H9 (cell line): ENCODE results near the gene LRRC73. TPM values are rescaled to one million over a fixed set of nuclear protein-coding genes. Genes with fewer than 3 reads are reported as not detected.

Experiments used
- DNase-seq: peaks from one replicate; pipeline ENCODE4 v3.0.0-alpha.2; 2017
- H2AFZ ChIP-seq: one replicate; pipeline ENCODE4 v1.6.1; 2013; ENCODE audit warnings: mild to moderate bottlenecking, low read length, control low read depth, moderate library complexity
- H2AK5ac ChIP-seq: 2 replicates; pipeline ENCODE4 v1.6.1; 2013; ENCODE audit warnings: low read length, control low read depth, mixed read lengths; ENCODE audit not compliant: insufficient read length
- H2BK120ac ChIP-seq: one replicate; pipeline ENCODE4 v1.6.1; 2013; ENCODE audit warnings: low read depth, mild to moderate bottlenecking, low read length, control low read depth, inconsistent platforms; ENCODE audit not compliant: poor library complexity, severe bottlenecking
- H2BK12ac ChIP-seq: 2 replicates; pipeline ENCODE4 v1.6.1; 2013; ENCODE audit warnings: low read length, control low read depth, mixed read lengths, low read depth; ENCODE audit not compliant: insufficient read length
- H2BK15ac ChIP-seq: 2 replicates; pipeline ENCODE4 v1.6.1; 2013; ENCODE audit warnings: low read depth, low read length, control low read depth
- H2BK20ac ChIP-seq: one replicate; pipeline ENCODE4 v1.6.1; 2013; ENCODE audit warnings: low read depth, mild to moderate bottlenecking, low read length, control low read depth, inconsistent platforms; ENCODE audit not compliant: poor library complexity, severe bottlenecking
- H2BK5ac ChIP-seq: 2 replicates; pipeline ENCODE4 v1.6.1; 2013; ENCODE audit warnings: low read length, control low read depth, mixed read lengths; ENCODE audit not compliant: insufficient read length
- H3K14ac ChIP-seq: 2 replicates; pipeline ENCODE4 v1.6.1; 2013; ENCODE audit warnings: low read length, control low read depth; ENCODE audit not compliant: insufficient read depth
- H3K18ac ChIP-seq: 2 replicates; pipeline ENCODE4 v1.6.1; 2013; ENCODE audit warnings: low read depth, mild to moderate bottlenecking, mixed read lengths, low read length, control low read depth; ENCODE audit not compliant: insufficient read length
- H3K23ac ChIP-seq: 2 replicates; pipeline ENCODE4 v1.6.1; 2013; ENCODE audit warnings: low read length, control low read depth, mixed read lengths, low read depth; ENCODE audit not compliant: insufficient read length
- H3K23me2 ChIP-seq: 2 replicates; pipeline ENCODE4 v1.6.1; 2013; ENCODE audit warnings: low read depth, mild to moderate bottlenecking, mixed read lengths, low read length, control low read depth; ENCODE audit not compliant: insufficient read length, poor library complexity, severe bottlenecking
- H3K27ac ChIP-seq: 2 replicates; pipeline ENCODE4 v1.5.1; 2013; ENCODE audit warnings: low read length, control low read depth, mixed read lengths, low read depth; ENCODE audit not compliant: insufficient read length
- H3K27me3 ChIP-seq: 2 replicates; pipeline ENCODE4 v1.6.1; 2013; ENCODE audit warnings: low read length, control low read depth, inconsistent platforms; ENCODE audit not compliant: insufficient read depth
- H3K4ac ChIP-seq: 2 replicates; pipeline ENCODE4 v1.6.1; 2013; ENCODE audit warnings: low read depth, mild to moderate bottlenecking, control low read depth, inconsistent platforms, low read length, moderate library complexity
- H3K4me1 ChIP-seq: 2 replicates; pipeline ENCODE4 v1.6.1; 2013; ENCODE audit warnings: low read length, control low read depth, inconsistent platforms; ENCODE audit not compliant: insufficient read depth
- H3K4me2 ChIP-seq: 2 replicates; pipeline ENCODE4 v1.6.1; 2013; ENCODE audit warnings: low read length, control low read depth, mixed read lengths; ENCODE audit not compliant: insufficient read length, insufficient read depth
- H3K56ac ChIP-seq: 2 replicates; pipeline ENCODE4 v1.6.1; 2013; ENCODE audit warnings: low read depth, mild to moderate bottlenecking, mixed read lengths, low read length, control low read depth; ENCODE audit not compliant: insufficient read length
- H3K79me1 ChIP-seq: 2 replicates; pipeline ENCODE4 v1.6.1; 2013; ENCODE audit warnings: low read depth, mild to moderate bottlenecking, moderate library complexity, low read length, control low read depth, inconsistent platforms; ENCODE audit not compliant: insufficient read depth, poor library complexity, severe bottlenecking
- H3K79me2 ChIP-seq: 2 replicates; pipeline ENCODE4 v1.6.1; 2013; ENCODE audit warnings: low read length, control low read depth, inconsistent platforms; ENCODE audit not compliant: insufficient read depth
- H3K9ac ChIP-seq: 2 replicates; pipeline ENCODE4 v1.6.1; 2013; ENCODE audit warnings: low read length, control low read depth, mixed read lengths; ENCODE audit not compliant: insufficient read length; ENCODE audit errors: extremely low read depth
- H3K9me3 ChIP-seq: one replicate; pipeline ENCODE4 v1.6.1; 2013; ENCODE audit warnings: low read depth, low read length, inconsistent platforms; ENCODE audit not compliant: control insufficient read depth
- H3T11ph ChIP-seq: one replicate; pipeline ENCODE4 v1.6.1; 2013; ENCODE audit warnings: mild to moderate bottlenecking, low read length, control low read depth, inconsistent platforms
- H4K20me1 ChIP-seq: one replicate; pipeline ENCODE4 v1.6.1; 2013; ENCODE audit not compliant: control insufficient read depth, insufficient read length, insufficient read depth
- H4K5ac ChIP-seq: 2 replicates; pipeline ENCODE4 v1.6.1; 2013; ENCODE audit warnings: low read depth, mild to moderate bottlenecking, mixed read lengths, low read length, control low read depth; ENCODE audit not compliant: insufficient read length
- H4K8ac ChIP-seq: replicated peaks from 2 replicates; pipeline ENCODE4 v1.6.1; 2013; ENCODE audit warnings: low read length, control low read depth, mixed read lengths, low read depth; ENCODE audit not compliant: insufficient read length
- H4K91ac ChIP-seq: 2 replicates; pipeline ENCODE4 v1.6.1; 2013; ENCODE audit warnings: low read depth, mild to moderate bottlenecking, moderate library complexity, mixed read lengths, low read length, control low read depth; ENCODE audit not compliant: insufficient read length
- H3K27ac Mint-ChIP-seq, 3 experiments: 2 replicates in 2 of 3; 3 replicates in 1 of 3; pipeline ENCODE4 v1.8.0; 2020 to 2021; ENCODE audit warnings: mixed read lengths in 3 of 3, mild to moderate bottlenecking in 1 of 3, moderate library complexity in 1 of 3
- H3K27me3 Mint-ChIP-seq: 2 replicates; pipeline ENCODE4 v1.8.0; 2021; ENCODE audit warnings: low read depth, mild to moderate bottlenecking, moderate library complexity, mixed read lengths
- H3K36me3 Mint-ChIP-seq, 3 experiments: 2 replicates in 2 of 3; 3 replicates in 1 of 3; pipeline ENCODE4 v1.8.0; 2020 to 2021; ENCODE audit warnings: low read depth in 3 of 3, mixed read lengths in 3 of 3; ENCODE audit not compliant: insufficient read depth in 1 of 3
- H3K4me1 Mint-ChIP-seq, 2 experiments: 2 replicates each; pipeline ENCODE4 v1.8.0; 2020; ENCODE audit warnings: mixed read lengths in 2 of 2
- H3K4me3 Mint-ChIP-seq, 2 experiments: 2 replicates in 1 of 2; 3 replicates in 1 of 2; pipeline ENCODE4 v1.8.0; 2020 to 2021; ENCODE audit warnings: mild to moderate bottlenecking in 2 of 2, mixed read lengths in 2 of 2, moderate library complexity in 1 of 2
- H3K9me3 Mint-ChIP-seq, 2 experiments: 2 replicates in 1 of 2; 3 replicates in 1 of 2; pipeline ENCODE4 v1.8.0; 2020; ENCODE audit warnings: mild to moderate bottlenecking in 2 of 2, mixed read lengths in 2 of 2, moderate library complexity in 1 of 2
- WGBS: extraction: QIAGEN DNeasy Blood & Tissue Kit; methylation state at CpG from one replicate; pipeline ENCODE4 v1.1.7; 2013; ENCODE audit warnings: missing lambda C conversion rate, low lambda C conversion rate, mixed read lengths; ENCODE audit not compliant: insufficient read length; ENCODE audit errors: extremely low coverage; 5-methylcytosine and 5-hydroxymethylcytosine counted together
- total RNA-seq: library from RNA; stranded (reverse); gene quantifications from 2 replicates; pipeline ENCODE4 v1.2.1, GENCODE V29; 2021
- TF ChIP-seq, protein P1 (sequence below): fragments of 200-600 bp; sonication (generic); conservative IDR thresholded peaks from 3 replicates; pipeline ENCODE4 v1.8.0; 2021; ENCODE audit warnings: antibody characterized with exemption, mild to moderate bottlenecking

The LRRC73 gene
- total RNA-seq, 1 experiment from 2014 or later: 0.55 TPM

DNA sequence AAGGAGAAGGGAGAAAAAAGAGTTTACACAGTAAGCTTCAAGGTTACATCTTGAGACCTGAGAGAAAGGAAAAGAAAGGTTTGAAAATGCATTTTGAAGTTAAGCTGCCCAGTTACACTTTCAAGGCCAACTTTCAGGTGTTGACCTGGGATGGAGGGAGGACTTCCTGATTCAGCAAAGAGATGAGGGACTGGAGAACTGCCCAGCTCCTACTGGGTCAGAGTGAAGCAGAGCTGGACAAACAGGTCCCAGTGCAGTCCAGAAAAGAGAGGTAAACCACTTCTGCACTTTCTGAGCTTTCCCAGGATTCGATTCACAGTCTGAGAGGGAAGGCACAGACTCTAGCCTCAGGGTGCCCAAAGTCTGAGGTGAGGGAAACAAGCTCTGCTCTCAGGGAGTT lies 38.7 kb downstream of the LRRC73 start:
- Histone ChIP-seq H3K9me3 (no peaks in the 10 kb centered on the region), H3K23ac (no peak overlapping the region), H2AK5ac (no peak overlapping the region), H3K4me1 (peaks cover 3% of the 10 kb centered on the region; the same call in 1 of the 2 replicates), H3K27me3 (no peaks in the 10 kb centered on the region), H3K18ac (no peak overlapping the region), H3K56ac (no peak overlapping the region), H3K14ac (no peak overlapping the region), H3T11ph (no peak overlapping the region), H3K4me2 (no peak overlapping the region), H3K9ac (no peak overlapping the region), H3K4ac (no peak overlapping the region), H3K23me2 (no peaks in the 10 kb centered on the region), H2BK120ac (no peak overlapping the region), H2BK20ac (no peak overlapping the region), H4K20me1 (no peaks in the 10 kb centered on the region), H4K5ac (no peak overlapping the region), H2BK12ac (no peak overlapping the region), H3K79me2 (no peaks in the 10 kb centered on the region), H4K8ac (no peak overlapping the region), H3K27ac (no peak overlapping the region), H2BK5ac (no peak overlapping the region), H4K91ac (no peak overlapping the region), H3K79me1 (no peaks in the 10 kb centered on the region), H2AFZ (no peak overlapping the region), H2BK15ac (no peak overlapping the region)
- Mint-ChIP-seq H3K9me3 (no peaks in the 10 kb centered on the region), H3K4me1 (peaks cover 12 to 17% of the 10 kb centered on the region in 2 experiments), H3K36me3 (no peaks in the 10 kb centered on the region), H3K27ac (no peak overlapping the region), H3K4me3 (no peak overlapping the region), H3K27me3 (peaks cover 6% of the 10 kb centered on the region)
- TF ChIP-seq, protein P1, sequence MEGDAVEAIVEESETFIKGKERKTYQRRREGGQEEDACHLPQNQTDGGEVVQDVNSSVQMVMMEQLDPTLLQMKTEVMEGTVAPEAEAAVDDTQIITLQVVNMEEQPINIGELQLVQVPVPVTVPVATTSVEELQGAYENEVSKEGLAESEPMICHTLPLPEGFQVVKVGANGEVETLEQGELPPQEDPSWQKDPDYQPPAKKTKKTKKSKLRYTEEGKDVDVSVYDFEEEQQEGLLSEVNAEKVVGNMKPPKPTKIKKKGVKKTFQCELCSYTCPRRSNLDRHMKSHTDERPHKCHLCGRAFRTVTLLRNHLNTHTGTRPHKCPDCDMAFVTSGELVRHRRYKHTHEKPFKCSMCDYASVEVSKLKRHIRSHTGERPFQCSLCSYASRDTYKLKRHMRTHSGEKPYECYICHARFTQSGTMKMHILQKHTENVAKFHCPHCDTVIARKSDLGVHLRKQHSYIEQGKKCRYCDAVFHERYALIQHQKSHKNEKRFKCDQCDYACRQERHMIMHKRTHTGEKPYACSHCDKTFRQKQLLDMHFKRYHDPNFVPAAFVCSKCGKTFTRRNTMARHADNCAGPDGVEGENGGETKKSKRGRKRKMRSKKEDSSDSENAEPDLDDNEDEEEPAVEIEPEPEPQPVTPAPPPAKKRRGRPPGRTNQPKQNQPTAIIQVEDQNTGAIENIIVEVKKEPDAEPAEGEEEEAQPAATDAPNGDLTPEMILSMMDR: no peak
- WGBS: no CpG with 5 or more reads among the region's 1 CpG
- DNase-seq: no peak
